ENCODE data around the gene IGFBP6. TPM values are rescaled to one million over a fixed set of nuclear protein-coding genes. Genes with fewer than 3 reads are reported as not detected.

The IGFBP6 gene
- total RNA-seq, 1 donor from 2014 or later, result 10.0 TPM

DNA sequence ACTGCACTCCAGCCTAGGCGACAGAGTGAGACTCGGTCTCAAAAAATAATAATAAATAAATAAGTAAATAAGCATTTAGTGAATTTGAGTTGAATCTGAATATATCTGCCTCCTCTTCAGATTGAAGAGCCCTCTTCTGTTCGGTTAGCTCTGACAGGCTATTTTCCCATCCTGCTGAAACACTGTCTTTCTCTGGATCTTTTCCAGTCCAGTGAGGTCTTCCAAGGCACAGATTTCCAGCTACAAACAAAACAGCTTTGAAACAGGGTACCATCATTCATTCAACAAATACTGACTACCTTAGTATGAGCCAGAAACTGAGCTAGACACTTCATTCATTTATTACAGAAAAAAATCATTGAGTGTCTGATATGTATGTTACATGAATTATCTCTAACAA, 11.1 kb upstream of the IGFBP6 start:
- Mint-ChIP-seq H3K27me3 (ENCODE audit: low read depth) (no peaks in the 10 kb centered on the region), H3K9me3 (ENCODE audit: low read depth) (no peaks in the 10 kb centered on the region), H3K4me3 (ENCODE audit: unreplicated experiment) (no peak overlapping the region), H3K4me1 (ENCODE audit: low read depth) (no peaks in the 10 kb centered on the region), H3K36me3 (ENCODE audit: low read depth) (no peaks in the 10 kb centered on the region), H3K27ac (ENCODE audit: unreplicated experiment) (no peak overlapping the region)
- no peak for DNase-seq (ENCODE audit: low spot score)
- TF ChIP-seq, protein P1, sequence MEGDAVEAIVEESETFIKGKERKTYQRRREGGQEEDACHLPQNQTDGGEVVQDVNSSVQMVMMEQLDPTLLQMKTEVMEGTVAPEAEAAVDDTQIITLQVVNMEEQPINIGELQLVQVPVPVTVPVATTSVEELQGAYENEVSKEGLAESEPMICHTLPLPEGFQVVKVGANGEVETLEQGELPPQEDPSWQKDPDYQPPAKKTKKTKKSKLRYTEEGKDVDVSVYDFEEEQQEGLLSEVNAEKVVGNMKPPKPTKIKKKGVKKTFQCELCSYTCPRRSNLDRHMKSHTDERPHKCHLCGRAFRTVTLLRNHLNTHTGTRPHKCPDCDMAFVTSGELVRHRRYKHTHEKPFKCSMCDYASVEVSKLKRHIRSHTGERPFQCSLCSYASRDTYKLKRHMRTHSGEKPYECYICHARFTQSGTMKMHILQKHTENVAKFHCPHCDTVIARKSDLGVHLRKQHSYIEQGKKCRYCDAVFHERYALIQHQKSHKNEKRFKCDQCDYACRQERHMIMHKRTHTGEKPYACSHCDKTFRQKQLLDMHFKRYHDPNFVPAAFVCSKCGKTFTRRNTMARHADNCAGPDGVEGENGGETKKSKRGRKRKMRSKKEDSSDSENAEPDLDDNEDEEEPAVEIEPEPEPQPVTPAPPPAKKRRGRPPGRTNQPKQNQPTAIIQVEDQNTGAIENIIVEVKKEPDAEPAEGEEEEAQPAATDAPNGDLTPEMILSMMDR (IDR thresholded peaks at IDR 0.05), result no peak

DNA sequence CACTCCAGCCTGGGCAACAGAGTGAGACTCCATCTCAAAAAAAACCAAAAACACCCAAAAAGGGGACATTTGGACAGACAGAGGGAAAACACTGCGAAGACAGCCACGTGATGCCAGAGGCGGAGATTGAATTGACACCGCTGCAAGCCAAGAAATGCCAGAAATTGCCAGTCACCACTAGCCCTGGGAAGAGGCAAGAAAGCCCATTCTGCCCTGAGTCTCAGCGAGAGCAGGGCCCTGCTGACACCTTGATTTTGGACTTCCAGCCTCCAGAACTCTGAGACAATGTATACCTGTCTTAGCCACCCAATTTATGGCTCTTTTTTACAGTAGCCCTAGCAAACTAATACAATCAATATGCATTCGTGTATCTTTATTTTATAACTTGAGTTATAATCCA, 7.4 kb upstream of the IGFBP6 start:
- no peak overlapping the region for H3K27ac Mint-ChIP-seq (ENCODE audit: unreplicated experiment)
- H3K4me1 Mint-ChIP-seq (ENCODE audit: low read depth), result no peaks in the 10 kb centered on the region
- TF ChIP-seq, protein P1 (IDR thresholded peaks at IDR 0.05), result no peak
- no peak overlapping the region for H3K4me3 Mint-ChIP-seq (ENCODE audit: unreplicated experiment)
- H3K27me3 Mint-ChIP-seq (ENCODE audit: low read depth), result no peaks in the 10 kb centered on the region
- H3K9me3 Mint-ChIP-seq (ENCODE audit: low read depth), result no peaks in the 10 kb centered on the region
- no peaks in the 10 kb centered on the region for H3K36me3 Mint-ChIP-seq (ENCODE audit: low read depth)
- no peak for DNase-seq (ENCODE audit: low spot score)

DNA sequence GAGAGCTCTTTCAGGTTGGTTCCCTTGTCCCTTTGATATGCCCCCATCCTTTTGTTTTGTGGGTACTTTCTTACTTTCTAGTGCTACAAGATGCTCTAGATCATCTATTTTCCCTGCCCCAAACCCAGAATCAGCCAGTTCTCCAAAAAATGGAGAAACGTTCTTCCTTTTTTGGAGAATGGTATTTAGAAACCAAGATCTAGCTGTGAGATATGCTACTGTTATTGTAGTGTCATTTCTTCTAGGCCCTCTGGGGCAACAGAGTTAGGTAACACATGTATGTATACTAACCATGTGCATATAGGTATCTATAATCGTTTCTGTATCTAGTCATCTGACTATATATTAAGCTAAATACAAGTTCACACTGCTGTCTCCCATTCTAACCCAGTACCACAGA, 6.9 kb upstream of the IGFBP6 start:
- no peak for DNase-seq (ENCODE audit: low spot score)
- Mint-ChIP-seq H3K36me3 (ENCODE audit: low read depth) (no peaks in the 10 kb centered on the region), H3K4me1 (ENCODE audit: low read depth) (no peaks in the 10 kb centered on the region), H3K4me3 (ENCODE audit: unreplicated experiment) (no peak overlapping the region), H3K27ac (ENCODE audit: unreplicated experiment) (no peak overlapping the region), H3K9me3 (ENCODE audit: low read depth) (no peaks in the 10 kb centered on the region), H3K27me3 (ENCODE audit: low read depth) (no peaks in the 10 kb centered on the region)
- TF ChIP-seq, protein P1 (IDR thresholded peaks at IDR 0.05), result no peak

DNA sequence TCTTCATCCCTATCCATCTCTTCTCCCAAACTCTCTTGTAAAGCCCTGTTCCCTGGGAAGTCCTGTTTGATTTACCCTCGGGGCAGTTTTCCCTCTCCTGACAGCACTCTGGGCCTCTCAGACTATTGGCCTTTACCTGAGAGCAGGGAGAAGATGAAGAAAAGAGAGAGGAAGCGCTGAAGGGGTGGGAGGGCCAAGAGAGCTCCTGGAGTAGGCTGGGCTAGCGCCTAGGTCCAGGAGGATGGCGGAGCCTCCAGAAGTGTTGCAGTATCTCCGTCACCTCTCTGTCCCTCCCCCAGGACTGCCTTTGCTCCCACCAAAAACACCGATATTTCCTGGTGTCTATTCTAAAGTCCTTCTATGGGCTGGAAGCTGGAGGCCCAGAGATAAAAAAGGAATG, 5.7 kb upstream of the IGFBP6 start:
- Mint-ChIP-seq H3K4me3 (ENCODE audit: unreplicated experiment) (no peak overlapping the region), H3K4me1 (ENCODE audit: low read depth) (peaks cover 1% of the 10 kb centered on the region), H3K36me3 (ENCODE audit: low read depth) (no peaks in the 10 kb centered on the region), H3K27ac (ENCODE audit: unreplicated experiment) (no peak overlapping the region), H3K9me3 (ENCODE audit: low read depth) (no peaks in the 10 kb centered on the region), H3K27me3 (ENCODE audit: low read depth) (no peaks in the 10 kb centered on the region)
- TF ChIP-seq, protein P1 (IDR thresholded peaks at IDR 0.05), result no peak
- no peak for DNase-seq (ENCODE audit: low spot score)

DNA sequence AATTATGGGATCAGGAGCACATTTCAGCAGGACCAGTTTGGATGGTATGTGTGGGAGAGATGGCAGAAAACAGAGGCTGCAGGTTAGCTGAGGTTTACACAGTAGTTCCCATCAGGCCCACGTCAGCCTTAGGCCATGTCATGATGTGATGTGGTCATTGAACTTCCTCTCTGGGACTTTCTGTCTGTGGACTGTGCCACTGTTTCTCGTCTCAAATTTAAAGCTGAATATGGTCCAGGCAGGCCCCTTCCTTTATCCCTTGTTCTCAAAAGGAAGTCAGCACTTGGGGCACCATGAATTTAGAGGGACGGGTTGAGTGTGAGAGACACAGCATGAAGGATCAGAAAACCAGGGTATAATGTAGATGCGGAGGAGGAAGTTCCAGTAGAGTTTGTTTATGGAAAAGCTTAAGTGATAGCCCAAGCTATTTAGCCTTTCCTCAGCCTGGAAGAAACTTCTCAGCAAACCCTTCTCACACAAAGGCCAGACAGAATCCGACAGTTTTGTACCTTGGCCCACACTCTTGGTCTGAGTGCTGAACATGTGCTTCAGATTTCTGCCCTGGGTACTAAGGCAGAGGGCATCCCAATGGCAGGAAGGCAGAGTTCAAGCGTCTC, 3.6 kb upstream of the IGFBP6 start:
- Mint-ChIP-seq H3K27ac (ENCODE audit: unreplicated experiment) (no peak overlapping the region), H3K4me1 (ENCODE audit: low read depth) (peaks cover 17% of the 10 kb centered on the region), H3K4me3 (ENCODE audit: unreplicated experiment) (no peak overlapping the region), H3K27me3 (ENCODE audit: low read depth) (no peaks in the 10 kb centered on the region), H3K36me3 (ENCODE audit: low read depth) (no peaks in the 10 kb centered on the region), H3K9me3 (ENCODE audit: low read depth) (no peaks in the 10 kb centered on the region)
- no peak for DNase-seq (ENCODE audit: low spot score)
- TF ChIP-seq, protein P1 (IDR thresholded peaks at IDR 0.05), result no peak

All from chondrocyte (in vitro differentiated cells).